Erythroblast (primary cell): Measurements from ENCODE around the gene CALHM4.

Source experiments
- GATA1 ChIP-seq: IDR thresholded peaks from 2 replicates; pipeline ENCODE4 v1.6.1; 2011; ENCODE audit warnings: low read depth, mild to moderate bottlenecking, control low read depth, low read length, moderate library complexity
- POLR2A ChIP-seq: IDR thresholded peaks from 2 replicates; pipeline ENCODE4 v1.6.1; 2011; ENCODE audit warnings: mild to moderate bottlenecking, low read length

DNA sequence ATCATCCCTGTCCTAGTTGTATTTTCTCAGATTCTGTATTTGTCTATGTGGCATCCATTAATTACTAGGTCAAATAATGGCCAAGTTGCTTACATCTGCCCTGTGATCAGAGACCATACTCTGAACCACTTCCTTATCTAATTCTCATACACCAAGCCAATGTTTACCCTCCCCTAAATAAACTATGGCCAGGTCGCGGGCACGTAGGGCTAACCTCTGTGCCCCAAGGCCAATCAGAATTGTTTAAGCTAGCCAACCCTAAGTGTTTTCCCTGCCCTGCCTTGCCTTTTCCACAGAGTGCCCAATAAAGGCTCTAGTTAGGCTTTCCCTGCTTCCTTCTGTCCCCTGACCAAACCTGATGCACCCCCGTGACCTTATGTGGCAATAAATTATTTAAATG, 2.8 kb upstream of the CALHM4 start:
- TF ChIP-seq POLR2A (no peak), GATA1 (no peak)
